GM18907 (cell line): ENCODE results near the gene COBLL1.
"Not testable (repeated sequence)": the region's sequence is repeated elsewhere in the genome, so short reads cannot be mapped to it uniquely, and the experiment has no call there.

Experiments used
- ATAC-seq: cut with Tn5 transposase; IDR thresholded peaks from one replicate; pipeline ENCODE4 v1.9.1; 2021; ENCODE audit warnings: mild to moderate bottlenecking, moderate library complexity; ENCODE audit not compliant: unreplicated experiment

The COBLL1 gene

DNA sequence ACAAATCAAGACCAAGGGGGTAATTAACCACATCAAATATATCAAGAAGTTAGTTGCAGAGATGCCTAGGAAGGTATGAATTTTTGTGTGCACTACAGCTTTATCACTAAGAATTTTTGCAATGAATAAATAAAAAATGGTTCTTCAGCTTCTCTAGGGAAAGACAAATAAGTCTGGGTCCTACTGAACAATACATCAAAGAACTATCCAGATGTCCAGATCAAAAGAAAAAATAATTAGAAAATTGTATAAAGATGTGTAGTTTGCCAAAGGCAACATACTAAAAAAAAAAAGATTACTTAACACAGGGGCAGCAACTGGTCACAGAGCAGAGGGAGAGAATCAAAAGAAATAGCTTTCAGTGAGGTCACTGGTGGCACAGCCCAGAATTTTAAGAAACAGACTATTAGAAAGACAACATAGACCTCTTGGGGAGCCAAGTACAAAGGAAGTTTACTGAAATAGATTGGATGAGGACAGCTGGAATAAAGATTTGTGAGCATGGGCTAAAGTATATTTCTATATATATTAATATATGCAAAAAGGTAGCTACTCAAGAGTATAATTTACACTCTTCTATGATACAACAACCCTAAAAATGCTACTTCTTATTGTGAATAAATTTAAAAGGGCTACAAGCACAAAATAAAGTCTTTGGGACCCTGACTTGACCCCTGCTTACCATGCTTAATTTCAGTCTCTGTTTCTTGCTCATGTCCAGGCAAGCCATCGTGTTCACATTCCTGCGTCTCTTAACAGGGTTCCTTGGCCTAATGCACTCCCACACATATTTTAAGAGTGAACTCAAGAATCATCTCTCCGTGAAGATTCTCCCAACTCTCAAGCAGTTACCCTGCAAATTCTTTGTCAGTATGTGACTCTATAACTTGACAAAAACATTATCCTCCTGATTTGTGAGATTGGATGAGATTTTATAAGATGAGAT, 121.4 kb downstream of the COBLL1 start:
- ATAC-seq: no peak

DNA sequence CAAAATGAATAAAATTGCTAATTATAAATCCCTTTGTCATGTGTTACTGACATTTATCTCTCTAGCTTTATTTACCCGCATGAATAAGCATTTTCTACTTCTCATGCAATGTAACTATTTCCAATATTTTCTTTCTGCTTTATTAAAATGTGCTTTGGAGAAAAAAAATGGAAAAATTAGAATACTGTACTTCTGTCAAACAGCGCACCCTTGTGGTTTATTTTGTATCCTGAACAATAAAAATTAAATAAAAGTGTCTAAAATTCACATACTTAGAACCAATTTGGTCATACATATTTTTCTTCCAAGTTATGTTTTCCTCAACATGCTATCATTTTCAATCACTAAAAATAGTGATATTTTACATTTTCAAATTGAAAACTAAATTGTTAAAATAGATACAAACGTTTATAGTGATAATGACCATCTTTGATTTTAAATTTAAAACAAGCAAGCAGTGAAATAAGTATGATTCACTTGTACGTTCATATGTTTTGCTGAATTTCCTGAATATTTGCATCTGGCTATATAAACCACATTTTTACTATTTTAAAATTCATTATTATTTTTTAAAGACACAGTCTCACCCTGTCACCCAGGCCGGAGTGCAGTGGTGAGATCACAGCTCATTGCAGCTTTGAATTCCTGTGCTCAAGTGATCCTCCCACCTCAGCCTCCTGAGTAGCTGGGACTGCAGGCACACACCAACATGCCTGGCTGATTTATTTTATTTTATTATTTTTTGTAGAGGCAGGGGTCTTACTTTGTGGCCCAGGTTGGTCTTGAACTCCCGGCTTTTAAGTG, 124.4 kb downstream of the COBLL1 start:
- no peak for ATAC-seq

DNA sequence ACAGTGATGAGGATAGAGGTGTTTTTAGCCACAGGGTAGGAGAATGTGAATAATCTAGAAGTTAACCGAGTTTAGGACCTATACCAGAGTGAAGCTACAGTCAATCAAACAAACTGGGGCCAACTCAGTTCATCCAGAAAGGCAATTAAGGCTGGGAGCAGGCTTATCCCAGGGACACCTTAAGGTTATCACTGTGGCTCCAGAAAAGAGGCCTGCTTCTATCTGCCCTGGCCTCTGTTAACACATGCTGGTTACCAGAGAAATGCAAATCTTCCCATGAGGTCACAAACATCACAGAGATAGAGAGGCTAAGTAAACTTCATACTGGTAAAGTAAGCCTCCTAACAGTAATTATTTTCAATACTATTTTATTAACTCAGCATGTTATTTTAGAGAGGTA, 127.2 kb downstream of the COBLL1 start:
- ATAC-seq: no peak

DNA sequence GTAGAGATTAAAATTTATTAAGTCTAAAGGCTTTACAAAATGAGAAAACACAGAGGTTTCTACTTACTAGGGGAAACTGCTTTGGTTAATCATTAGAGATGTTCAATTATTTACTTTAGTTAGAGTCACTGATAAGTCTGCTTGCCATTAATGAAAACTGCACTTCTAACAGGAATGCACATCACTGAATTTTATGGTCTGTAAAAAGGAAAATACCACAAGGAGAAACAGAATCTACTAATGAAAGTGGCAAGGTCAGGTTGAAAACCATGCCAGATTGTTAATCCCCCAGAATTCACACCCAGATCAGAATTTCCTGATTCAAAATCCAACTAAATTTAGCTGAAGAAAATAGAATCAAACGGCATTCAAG, 129.9 kb downstream of the COBLL1 start:
- peak; percentile 92 for ATAC-seq

DNA sequence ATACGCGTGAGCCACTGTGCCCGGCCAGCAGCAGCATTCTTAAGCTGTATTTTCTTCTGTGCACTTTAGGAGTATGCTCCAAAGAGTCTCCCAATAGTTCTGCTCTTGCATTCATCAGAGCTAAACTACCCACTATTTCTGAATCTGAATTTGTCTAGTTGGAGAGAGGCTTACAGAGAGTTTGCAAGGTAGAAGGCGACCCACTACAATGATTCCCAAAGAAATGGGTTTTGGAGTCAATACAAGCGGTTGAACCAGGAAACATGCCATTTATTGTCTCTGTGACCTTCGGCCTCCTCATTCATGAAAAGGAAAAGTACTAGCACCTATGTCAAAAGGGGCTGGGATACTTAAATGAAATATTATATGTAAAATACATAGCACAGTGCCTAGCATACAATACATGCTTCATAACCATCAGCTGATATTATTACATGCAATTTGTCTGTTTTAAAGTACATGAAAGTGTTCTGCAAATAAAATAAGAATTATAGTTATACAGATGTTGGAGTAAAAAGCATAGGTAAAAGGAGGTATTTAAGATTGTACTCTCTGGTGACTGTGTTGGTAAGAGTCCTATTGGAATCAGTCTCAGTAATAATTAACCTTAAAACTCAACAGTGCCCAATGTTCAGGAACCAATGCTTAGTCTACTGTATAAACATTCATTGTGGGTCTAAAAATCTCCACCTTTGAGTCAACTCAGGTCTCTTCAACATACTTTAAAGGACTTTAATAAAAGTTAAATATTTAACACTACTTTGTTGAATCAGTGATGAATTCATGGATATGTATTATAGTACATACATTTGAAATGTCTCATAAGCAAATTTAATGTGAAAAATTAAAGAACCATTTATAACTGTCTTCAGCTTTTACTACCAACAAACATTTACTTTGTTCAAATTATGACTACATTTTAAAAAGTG, 130.5 kb downstream of the COBLL1 start:
- ATAC-seq: peak; percentile 88

DNA sequence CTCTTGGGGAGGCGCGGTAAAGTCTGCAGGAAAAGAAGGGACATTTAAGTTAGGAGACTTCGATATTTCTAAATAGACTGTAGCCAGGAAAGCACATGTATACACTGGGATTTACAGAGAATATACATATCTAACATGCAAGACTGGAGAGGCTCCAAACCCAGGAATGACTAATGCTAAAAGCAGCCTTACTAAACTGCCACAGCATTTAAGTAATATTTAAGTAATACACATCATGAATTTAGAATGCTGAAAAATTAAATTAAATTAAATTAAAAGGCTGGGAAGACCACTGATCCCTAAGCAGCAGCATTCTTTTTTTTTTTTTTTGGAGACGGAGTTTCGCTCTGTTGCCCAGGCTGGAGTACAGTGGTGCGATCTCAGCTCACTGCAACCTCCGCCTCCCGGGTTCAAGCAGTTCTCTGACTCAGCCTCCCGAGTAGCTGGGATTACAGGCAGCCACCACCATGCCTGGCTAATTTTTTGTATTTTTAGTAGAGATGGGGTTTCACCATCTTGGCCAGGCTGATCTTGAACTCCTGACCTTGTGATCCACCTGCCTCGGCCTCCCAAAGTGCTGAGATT, 131.3 kb downstream of the COBLL1 start:
- not testable (repeated sequence) for ATAC-seq

DNA sequence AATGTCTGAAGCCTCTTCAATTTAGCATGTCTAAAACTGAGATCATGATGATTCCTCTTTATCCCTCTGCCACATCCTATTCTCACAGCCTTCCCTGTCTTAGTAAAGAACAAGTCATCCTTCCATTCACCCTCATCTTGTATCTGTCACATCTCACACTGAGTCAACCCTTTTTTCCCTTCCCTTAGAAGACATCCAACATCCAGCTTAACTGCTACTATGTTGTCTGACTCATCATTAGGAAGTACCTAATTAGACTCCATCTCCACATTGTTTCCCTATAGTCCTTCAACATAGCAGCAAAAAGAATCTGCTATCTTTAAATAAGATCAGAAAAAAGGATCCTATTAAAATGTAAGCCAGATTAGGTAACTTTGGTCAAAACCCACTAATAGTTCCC, 135.1 kb downstream of the COBLL1 start:
- ATAC-seq: no peak

DNA sequence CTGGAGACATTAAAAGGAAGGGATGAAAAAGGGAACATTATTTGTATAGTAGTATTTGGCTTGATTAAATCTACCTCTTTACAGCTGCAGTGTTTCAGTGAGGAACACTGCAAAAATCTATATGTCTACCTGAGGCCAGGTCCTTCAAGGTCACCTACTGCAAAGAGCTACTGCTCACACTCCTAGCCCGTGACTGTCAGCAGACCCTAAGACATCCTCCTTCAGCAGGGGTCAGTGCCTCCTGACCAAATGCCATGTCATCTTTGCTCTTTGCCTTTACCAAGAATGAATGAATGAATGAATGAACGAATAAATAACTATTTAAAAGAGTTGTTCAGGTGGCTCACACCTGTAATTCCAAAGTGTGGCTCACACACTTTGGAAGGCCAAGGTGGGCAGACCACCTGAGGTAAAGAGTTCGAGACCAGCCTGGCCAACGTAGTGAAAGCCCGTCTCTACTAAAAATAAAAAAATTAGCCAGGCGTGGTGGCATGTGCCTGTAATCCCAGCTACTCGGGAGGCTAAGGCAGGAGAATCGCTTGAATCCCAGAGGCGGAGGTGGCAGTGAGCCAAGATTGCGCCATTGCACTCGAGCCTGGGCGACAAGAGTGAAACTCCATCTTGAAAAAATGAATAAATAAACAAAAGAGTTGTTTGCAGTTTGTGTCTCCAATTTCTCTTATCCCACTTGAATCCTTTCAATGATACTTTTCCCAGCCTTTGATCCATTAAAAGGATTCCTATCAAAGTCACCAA, 136.0 kb downstream of the COBLL1 start:
- ATAC-seq: no peak

DNA sequence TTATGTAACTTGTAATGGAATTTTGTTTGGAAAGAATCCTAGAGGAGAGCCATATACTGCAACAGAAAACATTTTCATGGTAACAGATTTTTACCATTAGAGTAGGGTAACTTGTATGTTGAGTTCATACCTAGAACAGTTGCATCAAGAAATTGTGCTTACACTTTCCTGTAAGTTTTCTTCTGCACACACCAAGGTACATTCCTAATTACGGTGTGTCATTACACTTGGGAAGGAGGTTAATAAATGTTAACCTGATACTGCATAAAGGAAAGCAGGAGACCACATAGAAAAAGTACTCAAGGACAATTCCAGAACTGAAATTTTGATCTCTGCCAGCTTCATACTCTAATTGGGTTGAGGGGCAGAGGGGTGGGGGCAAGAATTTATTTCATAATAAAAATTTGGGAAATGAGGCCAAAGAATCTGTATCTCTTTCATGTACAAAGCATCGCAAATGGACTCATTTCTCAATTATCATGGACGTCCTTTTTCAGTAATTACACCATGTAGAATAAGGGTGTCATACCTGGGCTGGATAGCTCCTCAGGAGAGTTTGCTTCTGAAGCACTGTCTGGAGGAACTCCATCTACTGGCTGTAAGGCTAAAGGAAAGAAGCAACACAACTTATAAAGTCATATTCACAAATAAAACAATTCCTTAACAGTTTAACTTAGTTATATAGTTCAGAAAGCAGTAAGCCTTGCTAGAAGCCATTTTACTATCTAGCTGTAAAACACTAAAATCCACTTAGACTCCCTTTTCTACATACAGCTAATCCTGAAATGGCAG, 137.5 kb downstream of the COBLL1 start:
- no peak for ATAC-seq

DNA sequence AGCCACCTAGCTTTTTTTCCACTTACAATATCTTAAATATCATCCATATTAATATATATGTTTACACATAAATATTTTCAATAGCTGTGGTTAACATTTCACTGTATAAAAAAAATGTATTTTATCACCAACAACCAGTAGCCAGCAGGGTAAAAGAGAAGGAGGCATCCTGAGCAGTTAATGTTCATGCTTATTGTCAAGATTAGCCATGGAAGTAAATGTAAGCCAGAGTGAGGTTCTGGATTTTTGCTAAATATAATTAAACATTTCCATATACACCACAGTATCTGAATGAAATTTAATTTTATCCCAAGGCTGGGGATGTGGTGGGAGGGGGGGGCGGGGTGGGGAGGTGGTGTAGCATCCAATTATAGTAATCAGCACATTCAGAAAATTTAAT, 140.1 kb downstream of the COBLL1 start:
- no peak for ATAC-seq

DNA sequence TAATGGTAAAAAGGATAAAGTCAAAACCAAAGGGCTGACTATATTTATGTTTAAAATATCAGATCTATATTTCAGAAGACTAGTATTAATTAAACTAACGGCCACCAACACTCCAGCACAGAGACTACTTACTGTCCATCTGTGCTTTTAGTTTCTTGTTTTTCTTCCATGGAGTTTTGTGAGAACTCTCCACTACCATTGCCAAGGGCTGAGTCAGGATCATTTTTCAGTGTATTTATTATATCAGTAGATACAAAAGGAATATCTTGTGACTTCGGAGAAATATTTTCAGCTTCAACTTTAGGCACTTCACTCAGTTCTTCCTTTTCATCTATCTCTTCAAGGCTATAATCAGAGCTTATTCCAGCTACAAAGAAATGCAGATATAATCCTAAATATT, 141.2 kb downstream of the COBLL1 start:
- no peak for ATAC-seq

DNA sequence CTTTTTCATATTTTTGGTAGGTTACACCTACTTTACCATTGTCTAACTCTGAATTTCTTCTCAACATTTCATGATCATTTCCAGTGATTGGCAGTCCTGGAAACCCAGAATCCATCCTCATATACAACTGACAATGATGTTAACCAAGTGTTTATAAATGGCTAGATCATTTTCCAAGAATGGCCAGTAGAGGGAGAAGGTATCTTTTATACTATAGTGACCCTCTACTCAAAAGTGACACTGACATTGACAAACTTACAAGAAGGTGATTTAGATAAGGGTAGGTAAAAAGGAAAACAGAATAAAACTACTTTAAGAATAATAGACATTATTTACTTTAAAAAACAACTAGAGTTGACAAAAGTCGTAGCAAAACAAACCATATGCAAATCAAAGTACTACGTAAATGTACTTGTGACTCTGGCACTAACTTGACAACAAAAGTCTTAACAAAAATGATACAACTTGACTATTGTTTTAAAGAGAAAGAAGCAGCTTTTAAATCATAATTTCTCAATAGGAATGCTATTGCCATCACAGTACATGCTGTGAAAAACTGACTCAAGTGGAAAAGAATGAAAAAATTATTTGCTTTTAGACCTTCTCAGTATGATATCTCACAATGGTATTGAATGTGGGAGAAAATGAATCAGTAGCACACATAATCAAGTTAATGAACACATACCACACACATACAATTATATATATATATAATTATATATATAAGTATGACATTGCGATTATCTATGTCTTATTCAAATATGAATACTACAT, 143.7 kb downstream of the COBLL1 start:
- peak; percentile 67 for ATAC-seq

DNA sequence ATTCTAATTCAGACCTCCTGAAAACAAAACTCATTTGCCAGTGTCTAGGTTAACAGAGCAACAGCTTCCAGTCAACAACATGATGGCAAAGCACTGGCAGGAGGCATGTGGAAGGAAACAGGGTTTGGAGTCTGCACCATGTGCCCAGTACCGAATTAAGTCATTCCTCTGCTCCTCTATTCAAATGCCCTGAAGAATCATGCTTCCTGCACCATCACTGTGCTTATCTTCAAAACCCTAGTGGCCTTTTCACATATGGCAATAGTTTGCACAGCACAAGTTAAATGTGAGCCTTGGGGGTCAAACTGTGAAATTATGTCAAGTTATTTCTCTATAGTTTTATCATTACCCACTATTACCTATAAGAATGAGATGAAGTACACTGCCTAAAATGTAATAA, 145.0 kb downstream of the COBLL1 start:
- no peak for ATAC-seq

DNA sequence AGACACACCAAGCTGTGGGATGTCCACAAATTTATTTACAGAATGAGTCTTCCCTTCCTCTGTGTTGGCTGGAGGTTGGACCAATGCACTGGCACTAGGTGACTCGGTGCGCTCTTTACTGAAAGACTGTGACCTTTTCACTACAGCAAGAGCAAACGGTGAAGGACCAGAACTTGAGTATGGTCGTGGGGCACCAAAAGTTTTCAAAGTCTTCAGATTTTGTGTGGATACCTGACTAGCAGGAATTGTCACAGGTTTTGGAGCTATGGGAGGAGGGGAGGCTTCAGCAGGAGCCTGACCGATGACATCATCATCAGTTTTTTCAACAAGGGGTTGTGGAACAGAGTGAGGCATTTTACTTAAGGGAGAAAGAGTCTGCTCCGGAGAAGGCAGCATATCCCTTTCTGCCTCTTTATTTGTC, 147.3 kb downstream of the COBLL1 start:
- ATAC-seq: no peak

DNA sequence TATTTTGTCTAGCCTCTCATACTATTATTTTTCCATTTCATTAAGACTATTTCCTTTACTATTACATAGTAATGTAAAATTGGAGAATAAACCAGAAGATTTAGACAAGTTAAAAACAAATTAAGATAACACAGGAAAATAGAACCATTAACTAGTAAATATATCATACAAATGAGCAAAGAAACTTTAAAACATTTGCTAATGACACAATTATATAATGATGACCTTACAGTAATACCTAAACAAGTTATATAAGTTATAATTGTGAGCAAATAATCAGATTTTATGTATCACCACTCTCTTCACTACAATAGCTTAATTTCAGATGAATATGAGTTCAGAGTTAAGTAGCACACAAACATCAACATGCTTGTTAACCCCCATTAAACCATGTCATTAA, 147.8 kb downstream of the COBLL1 start:
- no peak for ATAC-seq

DNA sequence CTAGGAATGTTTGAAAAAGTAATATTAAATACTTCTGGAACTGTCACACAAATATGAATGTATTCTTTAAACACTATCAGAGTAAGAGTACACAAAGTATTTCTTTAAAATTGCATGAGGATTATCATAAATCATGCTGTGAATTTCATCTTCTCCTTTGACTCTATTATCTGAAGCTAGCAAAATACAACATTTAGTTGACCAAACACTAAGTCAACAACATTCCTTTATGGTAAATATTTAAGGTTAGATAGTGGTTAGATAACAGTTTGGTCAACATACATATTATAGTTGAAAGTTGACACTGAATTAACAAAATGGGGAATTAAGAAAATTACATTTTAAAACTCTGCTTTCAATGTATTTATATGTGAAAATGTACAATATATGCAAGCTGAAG, 148.2 kb downstream of the COBLL1 start:
- ATAC-seq: no peak

DNA sequence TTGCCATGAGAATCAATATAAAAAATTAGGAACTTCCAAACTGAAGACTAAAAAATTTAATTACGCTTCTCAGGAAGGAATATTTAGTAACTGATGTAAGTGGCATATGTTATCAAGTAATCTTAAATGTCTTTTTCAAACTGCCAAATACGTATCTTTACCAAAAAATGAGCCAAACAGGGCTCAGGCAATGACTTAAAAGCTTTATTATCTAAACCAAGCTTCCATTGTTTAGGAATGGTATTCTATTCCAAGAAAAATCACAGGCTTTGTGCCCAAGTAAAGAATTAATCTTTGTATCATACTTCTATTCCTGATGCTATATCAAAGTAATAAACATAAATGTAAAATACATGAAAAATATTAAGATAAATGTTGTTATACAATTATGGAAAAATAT, 148.7 kb downstream of the COBLL1 start:
- ATAC-seq: no peak

DNA sequence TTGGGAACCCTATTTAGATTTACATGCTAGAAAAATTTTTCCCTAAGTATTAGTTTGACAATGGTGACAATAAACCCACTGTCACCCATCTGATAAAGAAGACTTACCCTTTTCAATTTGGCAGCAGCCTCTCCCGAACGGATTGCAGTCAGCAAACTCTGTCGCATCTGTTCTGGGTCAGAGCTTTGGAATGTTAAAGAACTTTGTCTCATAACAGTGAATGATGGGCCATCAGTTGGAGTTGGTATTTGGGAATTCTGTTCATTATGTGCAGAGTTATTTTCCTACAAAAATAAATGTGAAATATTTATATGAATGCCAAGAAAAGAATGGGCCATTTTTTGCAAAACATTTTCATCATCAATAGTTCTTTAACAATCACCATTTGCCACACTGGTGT, 149.5 kb downstream of the COBLL1 start:
- ATAC-seq: no peak
